ENCODE data around the gene MKX. TPM values are rescaled to one million over a fixed set of nuclear protein-coding genes. Genes with fewer than 3 reads are reported as not detected.

MKX gene
- polyA plus RNA-seq, 1 experiment: 0.76 TPM

DNA sequence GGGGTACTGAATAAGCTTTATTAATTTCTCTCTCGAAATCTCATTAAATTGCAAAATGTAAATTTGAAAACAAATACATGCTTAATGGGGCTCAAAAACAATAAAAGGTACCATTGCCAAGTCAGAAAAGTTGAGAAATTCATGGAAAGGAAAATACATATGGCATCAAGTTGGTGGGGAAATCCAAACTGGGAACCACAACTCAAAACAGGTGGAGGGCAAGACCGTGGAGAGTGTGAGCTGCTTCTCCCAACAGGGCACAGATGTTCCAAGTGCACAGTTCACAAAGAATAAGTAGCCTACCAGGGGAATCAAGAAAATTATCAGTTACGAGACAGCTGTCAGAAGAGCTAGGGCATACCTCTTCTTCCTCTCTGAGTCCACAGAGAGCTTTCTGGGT is 26.6 kb downstream of the MKX start:
- POLR2A ChIA-PET: no interaction called here
- Histone ChIP-seq H3K27me3 (ENCODE audit: control insufficient read depth, insufficient read depth, low read length) (no peaks in the 10 kb centered on the region), H3K27ac (ENCODE audit: low read depth, low read length) (no peak overlapping the region), H3K9me3 (ENCODE audit: control insufficient read depth, insufficient read depth, low read length) (no peaks in the 10 kb centered on the region), H3K4me3 (ENCODE audit: low read depth, low read length) (no peak overlapping the region)
- TF ChIP-seq, protein P1, sequence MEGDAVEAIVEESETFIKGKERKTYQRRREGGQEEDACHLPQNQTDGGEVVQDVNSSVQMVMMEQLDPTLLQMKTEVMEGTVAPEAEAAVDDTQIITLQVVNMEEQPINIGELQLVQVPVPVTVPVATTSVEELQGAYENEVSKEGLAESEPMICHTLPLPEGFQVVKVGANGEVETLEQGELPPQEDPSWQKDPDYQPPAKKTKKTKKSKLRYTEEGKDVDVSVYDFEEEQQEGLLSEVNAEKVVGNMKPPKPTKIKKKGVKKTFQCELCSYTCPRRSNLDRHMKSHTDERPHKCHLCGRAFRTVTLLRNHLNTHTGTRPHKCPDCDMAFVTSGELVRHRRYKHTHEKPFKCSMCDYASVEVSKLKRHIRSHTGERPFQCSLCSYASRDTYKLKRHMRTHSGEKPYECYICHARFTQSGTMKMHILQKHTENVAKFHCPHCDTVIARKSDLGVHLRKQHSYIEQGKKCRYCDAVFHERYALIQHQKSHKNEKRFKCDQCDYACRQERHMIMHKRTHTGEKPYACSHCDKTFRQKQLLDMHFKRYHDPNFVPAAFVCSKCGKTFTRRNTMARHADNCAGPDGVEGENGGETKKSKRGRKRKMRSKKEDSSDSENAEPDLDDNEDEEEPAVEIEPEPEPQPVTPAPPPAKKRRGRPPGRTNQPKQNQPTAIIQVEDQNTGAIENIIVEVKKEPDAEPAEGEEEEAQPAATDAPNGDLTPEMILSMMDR (IDR thresholded peaks at IDR 0.05; ENCODE audit: low read depth, low read length): no peak
- no peak for DNase-seq (ENCODE audit: low read depth, low spot score)
- CTCF ChIA-PET: interaction anchor here (0.9 to 1.3 kb wide), 3 partner anchors 11 to 522 kb away, joined by 3 to 4 read pairs (median 4); no protein-coding TSS in a partner anchor

DNA sequence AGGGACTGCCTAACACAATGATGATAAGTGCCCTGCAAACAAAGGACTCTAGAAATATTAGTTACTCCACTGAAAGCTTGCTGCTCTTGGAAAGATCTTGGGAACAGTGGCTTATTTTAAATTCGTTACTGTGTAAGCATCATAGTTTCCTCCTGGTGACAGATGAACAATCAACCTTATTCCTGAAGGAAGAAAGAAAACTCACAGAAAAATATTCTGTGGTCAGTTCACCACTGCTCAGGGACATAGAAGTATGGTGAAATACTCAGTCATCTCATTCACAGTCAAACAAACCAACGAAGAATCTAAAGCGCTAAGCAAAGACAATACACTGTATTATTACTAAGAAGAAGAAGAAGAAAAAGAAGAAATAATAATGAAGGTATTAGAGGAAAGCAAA is 27.8 kb downstream of the MKX start:
- TF ChIP-seq, protein P1 (IDR thresholded peaks at IDR 0.05; ENCODE audit: low read depth, low read length): no peak
- no peaks in the 10 kb centered on the region for H3K27me3 ChIP-seq (ENCODE audit: control insufficient read depth, insufficient read depth, low read length)
- no peaks in the 10 kb centered on the region for H3K9me3 ChIP-seq (ENCODE audit: control insufficient read depth, insufficient read depth, low read length)
- H3K27ac ChIP-seq (ENCODE audit: low read depth, low read length): no peak overlapping the region
- no peak for DNase-seq (ENCODE audit: low read depth, low spot score)
- POLR2A ChIA-PET: interaction anchor here (1.1 kb wide), 1 partner anchor 36 kb away, joined by 3 read pairs; no protein-coding TSS in a partner anchor
- H3K4me3 ChIP-seq (ENCODE audit: low read depth, low read length): no peak overlapping the region
- CTCF ChIA-PET: interaction anchor here (1.1 to 1.7 kb wide), 2 partner anchors 10 to 24 kb away, joined by 3 to 5 read pairs; no protein-coding TSS in a partner anchor

DNA sequence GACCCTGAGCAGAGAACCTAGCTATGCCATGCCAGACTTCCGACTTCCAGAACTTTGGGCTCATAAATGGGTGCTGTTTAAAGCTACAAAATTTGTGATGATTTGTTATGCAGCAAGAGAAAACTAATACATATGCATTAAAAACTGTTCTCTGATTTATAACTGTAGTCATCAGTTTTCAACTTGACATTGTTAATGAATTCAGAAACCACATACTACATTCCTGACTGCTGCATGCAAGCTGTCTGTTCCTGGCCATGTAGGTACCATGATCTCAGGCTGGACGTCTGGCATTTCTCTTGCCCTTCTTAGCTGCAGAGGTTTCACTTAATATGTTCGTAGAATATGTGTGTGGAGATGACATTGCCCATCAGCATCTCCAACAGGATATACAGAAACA is 28.4 kb downstream of the MKX start:
- H3K9me3 ChIP-seq (ENCODE audit: control insufficient read depth, insufficient read depth, low read length): no peaks in the 10 kb centered on the region
- no peak overlapping the region for H3K27ac ChIP-seq (ENCODE audit: low read depth, low read length)
- TF ChIP-seq, protein P1 (IDR thresholded peaks at IDR 0.05; ENCODE audit: low read depth, low read length): no peak
- H3K4me3 ChIP-seq (ENCODE audit: low read depth, low read length): no peak overlapping the region
- no peak for DNase-seq (ENCODE audit: low read depth, low spot score)
- CTCF ChIA-PET: interaction anchor here (1.0 to 1.7 kb wide), 4 partner anchors 11 to 462 kb away, joined by 3 to 7 read pairs (median 4); no protein-coding TSS in a partner anchor
- no peaks in the 10 kb centered on the region for H3K27me3 ChIP-seq (ENCODE audit: control insufficient read depth, insufficient read depth, low read length)
- POLR2A ChIA-PET: interaction anchor here (1.1 kb wide), 1 partner anchor 35 kb away, joined by 3 read pairs; no protein-coding TSS in a partner anchor

DNA sequence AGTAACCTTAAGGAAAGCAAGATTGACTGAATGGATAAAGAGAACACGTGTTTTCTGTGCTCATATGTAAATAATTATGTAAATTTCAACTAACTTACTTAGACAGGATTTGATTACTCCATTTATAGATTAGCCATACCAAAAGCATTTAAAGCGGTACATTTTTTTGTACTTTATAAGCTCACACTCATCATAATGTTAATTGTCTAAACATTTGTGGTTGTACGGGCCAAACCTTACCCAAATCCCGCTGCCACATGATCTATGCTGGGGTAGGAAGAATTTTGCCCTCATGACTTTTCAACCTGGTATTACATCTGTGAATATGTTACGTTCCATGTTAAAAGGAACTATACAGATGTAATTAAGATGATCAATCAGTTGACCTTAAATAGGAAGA is 29.1 kb downstream of the MKX start:
- H3K4me3 ChIP-seq (ENCODE audit: low read depth, low read length): no peak overlapping the region
- TF ChIP-seq, protein P1 (IDR thresholded peaks at IDR 0.05; ENCODE audit: low read depth, low read length): no peak
- CTCF ChIA-PET: interaction anchor here (1.0 to 1.4 kb wide), 3 partner anchors 12 to 463 kb away, joined by 3 to 7 read pairs (median 3); no protein-coding TSS in a partner anchor
- POLR2A ChIA-PET: no interaction called here
- H3K9me3 ChIP-seq (ENCODE audit: control insufficient read depth, insufficient read depth, low read length): no peaks in the 10 kb centered on the region
- H3K27me3 ChIP-seq (ENCODE audit: control insufficient read depth, insufficient read depth, low read length): no peaks in the 10 kb centered on the region
- DNase-seq (ENCODE audit: low read depth, low spot score): no peak
- H3K27ac ChIP-seq (ENCODE audit: low read depth, low read length): no peak overlapping the region

DNA sequence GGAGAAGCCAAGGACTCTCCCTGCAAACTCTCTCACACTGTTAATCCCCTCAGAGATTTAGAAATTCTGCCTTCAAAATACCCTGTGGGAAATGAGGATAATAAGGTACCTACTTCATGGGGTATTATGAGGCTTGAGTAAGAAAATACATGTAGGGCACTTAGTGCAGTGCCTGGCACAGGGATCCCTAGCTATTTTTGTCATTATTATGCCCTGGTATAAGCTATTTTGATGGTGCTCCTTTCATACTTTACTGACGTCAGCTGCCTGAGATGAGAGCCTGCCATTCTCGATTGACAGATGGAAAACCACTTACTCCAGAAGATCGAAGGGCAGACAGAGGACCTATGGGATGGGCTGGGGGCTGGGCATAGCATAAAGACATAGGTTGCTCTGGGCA is 30.1 kb downstream of the MKX start:
- H3K4me3 ChIP-seq (ENCODE audit: low read depth, low read length): no peak overlapping the region
- no peak overlapping the region for H3K27ac ChIP-seq (ENCODE audit: low read depth, low read length)
- ChIA-PET CTCF (no interaction called here), POLR2A (no interaction called here)
- H3K27me3 ChIP-seq (ENCODE audit: control insufficient read depth, insufficient read depth, low read length): no peaks in the 10 kb centered on the region
- no peak for DNase-seq (ENCODE audit: low read depth, low spot score)
- no peaks in the 10 kb centered on the region for H3K9me3 ChIP-seq (ENCODE audit: control insufficient read depth, insufficient read depth, low read length)
- TF ChIP-seq, protein P1 (IDR thresholded peaks at IDR 0.05; ENCODE audit: low read depth, low read length): no peak

Data from AG04450 (cell line).